Esophagus squamous epithelium (tissue), 4 donors: Measurements from ENCODE around the gene SLC10A7.

ENCODE experiments used
- POLR2A ChIP-seq, 4 donors: fragments of 450-650 bp; IDR thresholded peaks; one replicate each; pipeline ENCODE4 v1.6.1; 2017; ENCODE audit warnings: antibody characterized with exemption in 4 of 4, mild to moderate bottlenecking in 4 of 4, moderate library complexity in 3 of 4
- TF ChIP-seq, protein P1 (sequence below), 6 experiments: fragments of 450-650 bp in 4 of 6; fragments of 200-600 bp in 2 of 6; sonication (generic) in 2 of 6; IDR thresholded peaks; one replicate each; pipeline ENCODE4 v1.5.1; 2016 to 2019; ENCODE audit warnings: antibody characterized with exemption in 6 of 6, mild to moderate bottlenecking in 4 of 6, moderate library complexity in 4 of 6

DNA sequence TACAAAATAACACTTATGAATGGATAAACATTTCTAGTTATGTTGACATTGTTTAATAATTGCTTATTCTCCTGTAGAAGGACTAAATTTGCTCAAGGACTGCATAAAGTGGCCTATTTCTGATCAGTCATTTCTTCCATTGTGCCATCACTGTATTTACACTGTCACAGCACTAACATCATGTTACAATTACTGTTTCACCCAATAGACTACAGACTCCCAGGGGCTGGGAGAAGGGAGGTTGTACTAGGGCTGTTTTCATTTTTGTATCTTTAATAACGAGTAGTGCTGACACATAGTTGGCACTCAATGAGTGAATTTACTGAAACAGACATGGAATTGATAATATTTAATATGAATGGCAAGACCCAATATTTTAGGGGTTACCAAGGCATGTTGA is 139.5 kb downstream of the SLC10A7 start:
- TF ChIP-seq, protein P1, sequence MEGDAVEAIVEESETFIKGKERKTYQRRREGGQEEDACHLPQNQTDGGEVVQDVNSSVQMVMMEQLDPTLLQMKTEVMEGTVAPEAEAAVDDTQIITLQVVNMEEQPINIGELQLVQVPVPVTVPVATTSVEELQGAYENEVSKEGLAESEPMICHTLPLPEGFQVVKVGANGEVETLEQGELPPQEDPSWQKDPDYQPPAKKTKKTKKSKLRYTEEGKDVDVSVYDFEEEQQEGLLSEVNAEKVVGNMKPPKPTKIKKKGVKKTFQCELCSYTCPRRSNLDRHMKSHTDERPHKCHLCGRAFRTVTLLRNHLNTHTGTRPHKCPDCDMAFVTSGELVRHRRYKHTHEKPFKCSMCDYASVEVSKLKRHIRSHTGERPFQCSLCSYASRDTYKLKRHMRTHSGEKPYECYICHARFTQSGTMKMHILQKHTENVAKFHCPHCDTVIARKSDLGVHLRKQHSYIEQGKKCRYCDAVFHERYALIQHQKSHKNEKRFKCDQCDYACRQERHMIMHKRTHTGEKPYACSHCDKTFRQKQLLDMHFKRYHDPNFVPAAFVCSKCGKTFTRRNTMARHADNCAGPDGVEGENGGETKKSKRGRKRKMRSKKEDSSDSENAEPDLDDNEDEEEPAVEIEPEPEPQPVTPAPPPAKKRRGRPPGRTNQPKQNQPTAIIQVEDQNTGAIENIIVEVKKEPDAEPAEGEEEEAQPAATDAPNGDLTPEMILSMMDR (IDR thresholded peaks at IDR 0.05): no peak
- no peak for TF ChIP-seq POLR2A (IDR thresholded peaks at IDR 0.05)
